KG1 (cell line): Measurements from ENCODE around the gene SPPL3.
"Not testable (repeated sequence)": the region's sequence is repeated elsewhere in the genome, so short reads cannot be mapped to it uniquely, and the experiment has no call there.

ENCODE experiments used
- DNase-seq: peaks from one replicate; lab custom pipeline; 2025; lab: John Stamatoyannopoulos, UW

Gene SPPL3

DNA sequence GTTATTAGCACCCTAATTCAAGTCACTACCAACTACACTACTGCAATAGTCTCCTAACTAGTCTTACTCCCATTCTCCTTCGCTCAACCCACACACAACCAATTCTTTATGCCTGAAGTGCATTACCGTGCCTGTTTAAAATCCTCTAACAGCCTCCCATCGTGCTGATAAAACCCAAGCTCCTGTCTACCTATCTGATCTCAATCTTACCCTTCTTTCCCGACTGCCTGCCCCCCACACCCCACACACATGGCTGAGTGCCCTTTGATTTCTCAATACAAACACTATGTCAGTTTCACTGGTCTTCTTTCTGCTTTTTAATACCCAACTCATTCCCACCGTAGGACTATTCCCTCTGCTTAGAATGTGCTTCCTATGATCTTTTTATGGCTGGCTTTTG is 59.9 kb downstream of the SPPL3 start:
- no peak for DNase-seq

DNA sequence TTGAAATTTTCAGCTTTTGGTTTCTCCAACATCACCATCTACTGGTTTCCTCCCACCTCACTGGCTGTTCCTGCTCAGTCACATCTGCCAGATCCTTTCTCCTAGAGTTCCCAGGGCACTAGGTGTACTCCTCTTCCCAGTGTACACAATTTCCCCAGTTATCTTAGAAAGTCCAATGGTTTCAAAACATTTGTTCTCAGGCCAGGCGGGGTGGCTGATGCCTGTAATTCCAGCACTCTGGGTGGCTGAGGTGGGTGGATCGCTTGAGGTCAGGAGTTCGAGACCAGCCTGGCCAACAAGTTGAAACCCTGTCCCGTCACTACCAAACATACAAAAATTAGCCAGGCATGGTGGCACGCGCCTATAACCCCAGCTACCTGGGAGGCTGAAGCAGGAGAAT is 60.7 kb downstream of the SPPL3 start:
- DNase-seq: no peak

GRCh38 chr12:120842595-120842994 is 61.6 kb downstream of the SPPL3 start:
- DNase-seq: no peak

- DNase-seq: no peak
Observed at GRCh38 chr12:120841525-120841924, 62.6 kb downstream of the SPPL3 start.

- DNase-seq: no peak
Observed at GRCh38 chr12:120839503-120839902, 64.7 kb downstream of the SPPL3 start.

GRCh38 chr12:120838629-120839383 is 65.4 kb downstream of the SPPL3 start:
- not testable (repeated sequence) for DNase-seq

DNA sequence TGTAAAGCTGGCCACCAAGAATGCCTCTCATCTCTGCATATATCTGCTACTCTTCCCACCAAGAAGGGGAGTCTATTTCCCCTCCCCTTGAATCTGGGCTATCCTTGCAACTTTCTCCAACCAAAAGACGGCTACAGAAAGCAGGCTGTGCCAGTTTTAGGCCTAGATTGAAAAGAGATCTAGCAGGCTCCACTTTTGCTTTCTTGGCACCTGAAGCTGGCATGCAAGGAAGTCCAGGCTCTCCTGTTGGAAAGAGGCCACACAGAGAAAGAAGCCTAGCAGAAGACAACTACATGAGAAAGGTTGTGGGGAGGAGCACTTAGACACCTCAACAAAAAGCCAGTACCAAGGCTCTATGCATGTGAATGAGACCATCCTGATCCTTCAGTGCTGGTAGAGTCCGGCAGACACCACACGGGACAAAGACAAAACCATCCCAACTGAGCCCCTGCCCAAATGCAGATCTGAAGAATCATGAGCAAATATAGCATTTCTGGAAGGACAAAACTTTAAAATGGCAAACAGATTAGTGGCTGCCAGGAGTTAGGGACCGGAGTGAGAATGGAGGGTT is 68.0 kb downstream of the SPPL3 start:
- DNase-seq: no peak

DNA sequence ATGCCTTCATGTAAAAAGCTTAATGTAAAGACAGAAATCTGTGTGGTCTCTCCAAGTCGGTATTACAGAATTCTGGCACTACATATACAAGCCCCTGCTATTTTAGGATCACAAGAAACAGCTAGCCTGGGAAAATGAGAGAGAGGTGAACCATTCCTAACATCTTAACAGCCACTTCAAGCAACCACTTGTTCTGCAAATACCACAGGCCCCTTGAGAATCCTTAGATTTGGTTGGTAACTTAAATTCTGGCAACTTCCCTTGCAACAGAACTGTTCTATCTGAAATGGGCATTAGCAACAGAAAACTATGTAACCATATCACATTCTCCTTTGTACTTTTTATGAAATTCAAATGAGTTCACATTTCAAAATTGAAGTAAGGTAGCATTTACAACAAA is 68.5 kb downstream of the SPPL3 start:
- no peak for DNase-seq

DNA sequence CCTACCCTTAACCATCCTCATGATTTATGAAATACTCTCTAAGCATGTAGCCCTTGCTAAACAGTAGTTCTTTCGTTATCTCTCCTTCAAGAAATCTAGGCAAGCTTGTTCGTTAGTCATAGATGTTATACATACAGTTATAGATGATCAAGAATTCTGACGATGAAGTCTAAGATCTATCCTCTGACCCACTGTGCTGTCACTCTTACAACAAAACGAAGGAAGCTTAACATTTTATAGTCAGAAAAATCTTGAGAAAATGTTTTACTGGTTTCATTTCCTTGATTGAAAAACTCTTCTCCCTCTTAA is 68.9 kb downstream of the SPPL3 start:
- no peak for DNase-seq

DNA sequence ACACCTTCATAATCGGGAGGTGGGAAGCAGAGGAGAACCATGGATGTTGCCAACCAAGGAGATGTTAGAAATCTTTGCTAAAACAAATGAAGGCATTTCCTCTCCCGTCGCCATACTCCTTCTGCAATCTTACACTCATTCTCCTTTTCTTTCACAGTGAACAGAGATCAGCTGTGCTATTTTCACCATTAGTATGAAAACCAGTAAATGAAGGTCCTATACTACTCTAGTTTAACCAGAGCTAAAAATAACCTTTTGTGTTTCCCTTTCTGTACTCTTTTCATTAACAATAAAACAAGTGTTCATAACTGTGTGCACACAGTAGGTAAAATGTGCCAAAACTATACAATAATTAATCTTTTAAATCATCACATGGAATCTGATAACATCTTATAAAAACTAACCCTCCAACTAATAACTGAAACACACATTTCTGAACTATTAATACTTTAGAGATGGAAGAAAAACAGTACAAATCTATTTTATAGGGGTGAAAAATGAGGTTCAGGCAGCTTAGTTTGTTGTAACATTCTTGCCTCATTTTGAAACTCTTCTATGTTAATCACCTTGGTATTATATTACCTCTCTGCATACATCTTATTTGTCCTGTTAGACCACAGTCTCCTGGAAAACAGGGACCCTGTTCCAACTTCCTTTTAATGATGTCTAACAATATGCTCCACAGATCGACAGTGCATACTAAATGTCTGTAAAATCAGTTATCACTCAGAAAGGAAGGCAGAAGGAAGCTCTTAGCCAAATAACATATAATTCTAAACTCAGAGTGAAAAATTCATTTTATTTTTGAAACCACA is 69.5 kb downstream of the SPPL3 start:
- DNase-seq: no peak

- DNase-seq: no peak
Observed at GRCh38 chr12:120833849-120834248, 70.3 kb downstream of the SPPL3 start.

DNA sequence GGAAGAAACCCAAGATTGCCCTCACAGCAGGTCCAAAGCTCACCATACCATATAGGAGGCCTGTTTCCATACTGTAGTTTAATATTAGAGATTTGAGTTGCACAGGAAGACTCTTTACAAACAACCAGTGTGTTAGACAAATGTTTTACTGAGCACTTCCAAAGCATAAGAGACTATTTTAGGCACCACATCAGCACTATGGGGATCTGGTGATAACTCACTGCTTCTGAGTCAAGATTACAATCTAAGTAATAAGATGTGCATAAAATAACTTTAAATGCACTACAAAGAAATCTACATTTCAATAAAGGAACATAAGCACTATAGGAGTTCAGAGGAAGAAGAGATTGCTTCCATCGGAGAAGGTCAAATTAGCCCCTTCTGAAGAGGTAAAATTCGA is 71.4 kb downstream of the SPPL3 start:
- DNase-seq: no peak

DNA sequence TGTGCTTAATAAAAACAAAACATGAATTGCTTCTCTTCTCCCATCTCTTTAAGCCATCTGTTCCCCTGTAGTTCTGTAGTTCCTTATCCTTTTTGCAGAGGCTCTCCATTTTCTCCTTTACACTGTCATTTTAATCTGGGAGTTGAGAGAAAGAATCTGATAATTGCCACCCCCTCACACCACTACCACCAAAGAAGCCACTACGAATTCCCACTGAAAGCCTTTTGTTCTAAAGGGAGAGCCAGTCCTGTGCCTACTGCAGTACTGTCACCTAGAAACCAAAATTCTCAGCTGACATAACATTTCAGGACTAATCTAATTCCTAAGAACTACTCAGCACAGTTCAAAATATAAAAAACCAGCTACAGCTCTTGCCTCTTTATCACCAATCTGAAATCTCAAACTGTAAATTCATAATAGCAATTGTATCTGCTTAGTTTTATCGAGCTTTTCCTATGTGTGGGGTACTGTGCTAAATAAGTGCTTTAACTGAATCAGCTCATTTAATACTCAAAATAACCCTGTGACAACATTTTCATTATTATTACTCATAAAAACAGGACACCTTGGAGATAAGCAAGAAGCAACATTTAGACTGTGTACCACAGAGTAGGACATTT is 72.4 kb downstream of the SPPL3 start:
- DNase-seq: no peak

GRCh38 chr12:120830966-120831365 is 73.2 kb downstream of the SPPL3 start:
- no peak for DNase-seq

DNA sequence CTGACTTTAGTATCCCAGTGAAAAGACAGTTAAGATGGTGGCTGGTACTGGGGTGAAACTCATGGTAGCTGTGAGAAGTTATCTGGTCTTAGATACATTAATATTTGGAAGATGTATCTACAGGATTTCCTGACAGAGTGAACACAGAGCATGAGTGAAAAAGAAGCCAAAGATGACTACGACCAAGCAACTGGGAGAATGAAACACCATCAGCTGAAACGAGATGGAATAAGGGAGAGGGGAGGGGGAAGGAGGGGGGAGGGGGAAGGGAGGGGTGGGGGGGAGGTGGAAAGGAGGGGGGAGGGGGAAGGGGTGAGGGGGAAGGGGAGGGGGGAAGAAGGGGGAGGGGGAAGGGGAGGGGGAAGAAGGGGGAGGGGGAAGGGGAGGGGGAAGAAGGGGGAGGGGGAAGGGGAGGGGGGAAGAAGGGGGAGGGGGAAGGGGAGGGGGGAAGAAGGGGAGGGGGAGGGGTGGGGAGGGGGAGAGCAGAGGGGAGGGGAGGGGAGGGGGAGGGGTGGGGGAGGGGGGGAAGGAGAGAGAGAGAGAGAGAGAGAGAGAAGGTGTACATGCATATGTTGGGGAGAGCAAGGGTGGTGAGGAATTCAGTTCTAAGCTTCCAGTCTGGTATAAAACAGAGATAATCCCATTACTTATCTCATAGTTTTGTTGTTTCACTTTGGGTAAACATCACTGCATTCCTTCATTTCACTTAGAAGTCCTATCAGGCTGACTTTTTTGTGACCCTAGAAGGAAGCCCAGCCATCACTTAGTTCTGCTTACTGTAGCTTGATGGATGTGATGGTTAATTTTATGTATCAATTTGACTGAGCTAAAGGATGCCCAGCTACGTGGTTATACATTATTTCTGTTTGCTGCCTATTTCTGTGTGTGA is 73.9 kb downstream of the SPPL3 start:
- no peak for DNase-seq

DNA sequence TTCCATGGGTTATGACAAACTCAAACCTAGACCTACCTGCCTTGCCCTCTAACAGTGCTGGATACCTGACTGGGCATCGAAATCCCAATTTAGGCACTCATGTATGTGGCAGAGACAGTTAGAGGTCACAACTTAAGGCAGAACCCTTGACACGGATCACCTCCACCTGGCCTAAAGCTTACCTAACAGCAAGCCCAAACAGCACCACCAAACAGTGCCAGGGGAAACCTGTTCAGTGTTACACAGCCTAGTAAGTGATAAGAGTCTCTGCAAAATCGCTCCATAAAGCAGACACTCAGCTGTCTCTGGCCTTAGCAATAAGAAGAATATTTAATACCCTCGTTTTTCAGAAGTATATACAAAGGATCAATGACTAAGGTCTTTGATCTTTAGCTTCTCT is 77.8 kb downstream of the SPPL3 start:
- DNase-seq: no peak

DNA sequence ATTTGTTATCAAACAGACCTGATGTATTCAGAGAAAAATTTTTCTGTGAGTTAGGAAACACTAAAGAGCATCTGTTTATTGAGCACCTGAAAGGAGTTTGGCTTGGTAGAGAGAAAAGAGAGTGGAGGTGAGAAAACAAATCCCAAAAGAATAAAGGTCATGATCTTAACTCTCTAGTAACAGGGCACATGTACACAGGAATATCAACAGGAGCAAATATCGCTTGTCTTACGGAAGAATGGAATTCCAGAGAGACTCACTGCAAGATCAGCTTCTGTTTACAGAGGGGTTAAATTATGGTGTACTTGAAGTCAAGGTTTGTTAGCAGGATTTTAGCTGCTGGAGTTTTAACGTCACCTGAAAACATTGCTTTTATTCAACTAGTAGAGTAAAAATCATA is 78.8 kb downstream of the SPPL3 start:
- no peak for DNase-seq

- no peak for DNase-seq
Observed at GRCh38 chr12:120822832-120823503, 81.2 kb downstream of the SPPL3 start.

- no peak for DNase-seq
Observed at GRCh38 chr12:120821878-120822277, 82.3 kb downstream of the SPPL3 start.

DNA sequence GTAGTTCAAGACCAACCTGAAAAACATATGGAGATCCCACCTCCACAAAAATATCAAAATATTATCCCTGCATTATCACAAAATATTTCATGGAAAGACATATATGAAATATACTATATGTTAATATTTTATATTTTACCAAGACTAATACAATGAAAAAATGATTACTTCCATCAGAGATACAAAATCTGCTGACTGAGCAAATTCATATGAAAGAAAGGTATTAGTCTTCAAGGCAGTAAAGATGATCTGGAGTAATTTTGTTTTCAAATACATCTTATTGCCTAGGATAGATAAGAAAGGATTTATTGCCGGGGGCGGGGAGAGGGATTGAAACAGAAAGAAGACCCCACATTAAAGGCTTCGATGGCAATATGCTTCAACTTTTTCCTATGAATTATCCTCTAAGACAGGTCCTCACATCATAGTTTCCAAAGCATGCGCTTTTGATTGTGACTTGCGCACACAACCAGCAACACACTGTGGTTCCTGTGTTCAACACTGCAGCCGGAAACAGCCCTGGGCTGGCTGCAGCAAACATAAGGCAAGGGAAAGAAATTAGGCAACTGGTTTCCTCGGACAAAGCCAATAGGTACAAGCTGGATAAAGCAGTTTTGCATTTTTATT is 83.2 kb downstream of the SPPL3 start:
- no peak for DNase-seq

DNA sequence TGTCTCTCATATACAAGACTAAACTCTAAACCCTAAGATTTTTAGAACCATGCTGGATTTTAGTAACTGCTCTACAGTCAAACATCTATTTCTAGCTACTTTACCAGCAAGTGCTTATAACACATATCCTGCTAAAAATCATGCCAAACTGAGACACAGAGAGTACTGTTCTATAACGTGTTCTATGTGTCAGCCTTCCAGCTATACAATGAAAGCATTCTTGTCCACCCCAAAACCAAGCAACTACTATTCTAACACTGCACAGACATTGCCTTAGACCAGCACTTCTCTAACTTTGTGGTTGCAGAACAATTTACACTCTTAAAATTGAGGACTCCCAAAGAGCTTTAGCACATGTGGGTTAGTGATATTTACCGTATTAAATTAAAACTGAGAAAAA is 85.7 kb downstream of the SPPL3 start:
- DNase-seq: no peak
